Activated T-helper 1 cell treated with anti-CD3 and anti-CD28 coated beads, Interleukin-2, amount 50 U/mL, for 16 hours (primary cell): ENCODE measurements around the gene SMIM3.
"Not testable (repeated sequence)": the region's sequence is repeated elsewhere in the genome, so short reads cannot be mapped to it uniquely, and the experiment has no call there.

ENCODE experiments used
- DNase-seq, 2 donors: peaks; one replicate each; pipeline ENCODE4 v3.0.0-alpha.2; 2020; ENCODE audit warnings: low read depth in 1 of 2, low spot score in 1 of 2

Gene SMIM3

DNA sequence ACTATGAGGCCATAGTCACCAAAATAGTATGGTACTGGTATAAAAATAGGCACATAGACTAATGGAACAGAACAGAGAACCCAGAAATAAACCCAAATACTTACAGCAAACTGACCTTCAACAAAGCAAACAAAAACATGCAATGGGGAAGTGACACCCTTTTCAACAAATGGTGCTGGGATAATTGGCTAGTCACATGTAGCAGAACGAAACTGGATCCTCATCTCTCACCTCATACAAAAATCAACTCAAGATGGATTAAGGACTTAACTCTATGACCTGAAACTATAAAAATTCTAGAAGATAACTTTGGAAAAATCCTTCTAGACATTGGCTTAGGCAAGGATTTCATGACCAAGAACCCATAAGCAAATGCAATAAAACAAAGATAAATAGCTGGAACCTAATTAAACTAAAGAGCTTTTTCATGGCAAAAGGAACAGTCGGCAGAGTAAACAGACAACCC, 14.9 kb downstream of the SMIM3 start:
- not testable (repeated sequence) for DNase-seq

DNA sequence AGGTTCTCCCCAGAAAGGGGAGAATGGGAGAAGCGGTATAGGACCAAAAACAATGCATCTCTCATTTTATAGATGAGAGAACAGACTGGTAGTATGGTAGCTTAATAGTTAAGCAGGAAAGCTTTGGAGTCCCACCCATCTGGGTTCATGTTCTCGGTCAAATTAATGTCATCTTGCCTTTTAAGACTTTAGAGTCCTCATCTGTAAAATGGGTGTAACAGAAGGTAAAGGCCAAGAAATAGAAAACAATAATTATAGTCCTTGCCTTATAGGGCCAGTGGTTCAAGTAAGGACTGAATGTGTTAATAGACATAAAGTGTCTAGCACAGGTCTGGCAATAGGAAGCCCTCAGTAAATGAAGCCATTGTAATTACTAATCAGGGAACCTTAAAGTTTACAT, 16.4 kb downstream of the SMIM3 start:
- no peak for DNase-seq

DNA sequence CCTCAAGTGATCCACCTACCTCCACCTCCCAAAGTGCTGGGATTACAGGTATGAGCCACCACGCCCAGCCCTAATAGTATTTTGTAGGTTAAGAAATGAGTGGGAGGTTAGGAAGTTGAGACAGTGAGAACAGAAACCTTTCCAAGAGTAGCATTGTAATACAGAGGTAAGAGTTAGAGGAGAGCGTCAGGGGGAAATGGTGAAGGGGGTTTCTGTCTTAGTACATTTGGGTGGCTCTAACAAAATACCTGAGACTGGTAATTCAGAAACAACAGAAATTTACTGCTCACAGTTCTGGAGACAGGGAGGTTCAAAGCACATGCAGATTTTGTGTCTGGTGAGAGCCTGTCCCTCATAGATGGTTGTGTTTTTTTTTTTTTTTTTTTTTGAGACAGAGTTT, 18.8 kb downstream of the SMIM3 start:
- no peak for DNase-seq

DNA sequence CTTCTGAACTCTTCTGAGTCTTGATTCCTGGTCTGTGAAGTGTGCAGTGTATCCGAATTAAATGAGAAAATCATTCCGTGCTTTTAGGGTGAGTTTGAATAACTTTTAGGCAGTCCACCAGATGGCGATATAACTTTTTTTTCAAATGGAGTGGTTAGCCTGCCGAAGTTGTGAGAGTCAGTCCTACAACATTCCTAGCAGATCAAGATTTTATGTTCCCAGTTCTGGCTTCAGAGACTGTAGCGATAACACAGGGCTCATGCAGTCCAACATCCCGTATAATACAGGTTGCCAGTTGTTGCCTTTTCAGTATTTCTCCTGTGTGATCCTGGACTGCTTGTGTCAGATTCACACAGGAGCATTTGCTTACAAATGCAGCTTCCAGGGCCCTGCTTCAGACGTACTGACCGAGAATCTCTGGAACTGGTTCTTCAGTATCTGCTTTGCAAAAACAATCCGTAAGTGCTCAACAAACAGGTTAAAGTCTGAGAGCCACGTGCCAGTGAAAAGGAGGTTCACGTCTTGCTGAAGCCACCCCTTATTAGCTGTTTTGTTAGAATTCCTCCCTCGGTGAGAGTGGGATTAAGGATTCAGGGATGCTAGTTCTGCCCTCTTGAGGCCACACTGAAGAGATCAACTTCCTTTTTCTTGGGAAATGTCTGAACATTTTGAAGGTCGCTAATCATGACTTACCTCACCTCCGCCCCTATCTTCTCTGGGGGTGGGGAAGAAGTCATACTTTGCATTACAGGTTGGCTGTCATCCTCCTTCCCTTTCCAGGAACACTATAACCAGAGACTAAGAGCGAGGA, 22.8 kb downstream of the SMIM3 start:
- no peak for DNase-seq

DNA sequence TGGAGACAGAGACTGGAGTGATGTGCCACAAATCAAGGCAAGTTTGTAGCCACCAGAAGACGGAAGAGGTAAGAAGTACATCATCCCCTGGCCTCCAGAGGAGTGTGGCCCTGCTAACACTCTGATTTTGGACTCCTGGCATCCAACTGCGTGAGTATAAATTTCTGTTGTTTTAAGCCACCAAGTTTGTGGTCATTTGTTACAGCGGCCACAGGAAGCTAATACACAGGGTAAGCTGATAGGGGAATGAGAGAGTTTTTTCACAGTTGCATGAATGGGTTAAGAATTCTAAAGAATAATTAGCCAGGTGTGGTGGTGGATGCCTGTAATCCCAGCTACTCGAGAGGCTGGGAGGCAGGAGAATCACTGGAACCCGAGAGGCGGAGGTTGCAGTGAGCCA, 25.8 kb downstream of the SMIM3 start:
- no peak for DNase-seq

DNA sequence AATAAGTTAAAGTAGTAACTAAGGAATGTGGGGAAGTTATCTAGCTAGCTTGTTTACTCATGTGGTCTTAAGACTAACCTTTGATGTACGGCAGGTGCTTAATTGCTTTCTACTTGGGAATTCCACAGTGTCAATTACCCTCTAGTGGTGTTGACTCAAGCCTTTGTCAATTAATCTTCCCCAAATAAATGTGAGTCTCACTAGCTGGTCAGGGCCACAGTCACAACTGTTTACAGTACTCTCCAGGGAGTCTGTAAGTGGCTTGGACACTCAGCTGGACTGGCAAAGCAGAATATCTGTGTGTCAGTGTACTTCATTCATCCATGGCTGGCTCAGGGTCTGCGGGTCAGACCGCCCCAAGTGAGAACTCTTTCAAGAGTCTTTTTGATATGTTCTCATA, 30.8 kb downstream of the SMIM3 start:
- no peak for DNase-seq

DNA sequence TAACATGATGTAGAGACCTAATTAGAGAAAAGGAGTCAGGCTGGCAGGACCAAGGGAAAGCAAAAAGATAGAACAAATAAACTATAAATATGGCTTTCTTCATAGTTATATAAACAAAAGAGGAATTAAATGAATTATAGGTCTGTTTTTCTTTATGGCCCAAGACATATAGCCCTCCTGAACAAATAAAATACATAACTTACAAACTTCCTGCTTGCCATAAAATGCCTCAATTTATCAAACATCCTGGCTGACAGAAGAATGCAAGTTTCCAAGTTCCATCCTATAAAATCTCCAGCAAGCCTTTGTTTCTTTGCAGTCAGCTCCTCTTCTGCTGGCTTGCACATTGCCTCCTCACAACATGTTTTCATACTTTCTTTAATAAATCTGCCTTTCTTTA, 36.5 kb downstream of the SMIM3 start:
- DNase-seq: no peak

DNA sequence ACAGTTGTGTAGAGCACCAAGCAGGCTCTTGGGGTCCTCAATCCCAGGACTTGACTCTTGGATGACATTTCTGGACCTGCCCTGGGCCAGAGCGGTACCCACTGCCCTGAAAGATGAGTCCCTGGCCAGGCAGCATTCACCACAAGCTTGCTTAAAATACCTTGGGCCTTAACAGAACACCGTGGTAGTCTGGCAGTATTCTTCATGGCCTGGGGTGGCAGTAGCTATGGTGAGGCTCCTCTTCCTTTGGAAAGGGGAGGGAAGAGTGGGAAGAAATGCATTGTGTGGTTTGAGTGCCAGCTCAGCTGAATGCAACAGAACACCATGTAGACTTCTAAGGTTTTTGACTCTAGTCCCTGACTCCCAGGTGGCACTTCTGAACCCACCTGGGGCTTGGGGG, 38.4 kb downstream of the SMIM3 start:
- no peak for DNase-seq

DNA sequence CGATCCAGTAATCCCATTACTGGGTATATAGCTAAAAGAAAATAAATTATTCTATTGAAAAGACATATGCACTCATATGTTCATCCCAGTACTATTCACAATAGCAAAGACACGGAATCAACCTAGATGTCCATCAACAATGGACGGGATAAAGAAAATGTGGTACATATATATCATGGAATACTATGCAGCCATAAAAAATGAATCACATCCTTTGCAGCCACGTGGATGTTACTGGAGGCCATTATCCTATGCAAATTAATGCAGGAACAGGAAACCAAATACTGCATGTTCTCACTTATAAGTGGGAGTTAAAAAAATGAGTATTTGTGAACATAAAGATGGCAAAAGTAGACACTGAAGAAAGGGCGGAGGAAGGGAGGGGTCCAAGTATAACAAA, 51.2 kb downstream of the SMIM3 start:
- DNase-seq: no peak

DNA sequence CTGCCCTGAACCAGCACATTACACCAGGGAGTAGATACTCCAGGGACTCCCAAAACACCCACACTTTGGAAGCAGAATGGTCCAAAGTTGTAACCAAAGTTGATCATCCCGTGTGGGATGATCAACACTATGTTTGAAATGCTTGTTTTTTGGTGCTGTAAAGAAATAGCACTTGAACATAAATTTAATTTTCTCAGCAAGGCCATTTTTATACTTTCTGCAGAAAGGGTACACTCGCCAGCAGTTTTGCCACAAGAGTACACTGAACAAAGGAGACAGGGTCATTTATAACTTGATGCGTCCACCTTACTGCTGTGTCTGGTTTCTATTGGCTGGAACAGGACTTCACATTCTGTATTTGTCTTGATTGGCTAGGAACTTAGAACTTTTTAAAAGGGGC, 53.3 kb downstream of the SMIM3 start:
- DNase-seq: not testable (repeated sequence)

DNA sequence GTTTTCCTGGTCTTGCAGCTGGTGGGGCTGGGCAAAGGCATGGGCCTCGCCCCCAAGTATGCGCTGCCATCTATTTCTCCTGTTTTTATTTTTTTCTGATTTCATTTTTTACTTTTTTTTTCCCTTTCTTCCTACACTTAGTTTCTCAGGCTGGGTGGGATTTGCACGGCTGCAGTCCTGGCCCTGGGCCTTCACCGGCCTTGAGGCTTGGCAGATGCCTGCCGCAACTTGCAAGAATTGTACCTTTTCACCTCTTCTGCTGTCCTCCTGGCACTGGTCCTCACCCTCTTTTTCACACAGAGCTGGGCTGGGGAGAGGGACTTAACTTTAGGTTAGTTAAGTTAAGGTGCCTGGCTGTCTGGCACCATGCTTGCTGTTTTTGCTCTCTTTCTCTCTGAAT, 57.5 kb downstream of the SMIM3 start:
- DNase-seq: no peak

DNA sequence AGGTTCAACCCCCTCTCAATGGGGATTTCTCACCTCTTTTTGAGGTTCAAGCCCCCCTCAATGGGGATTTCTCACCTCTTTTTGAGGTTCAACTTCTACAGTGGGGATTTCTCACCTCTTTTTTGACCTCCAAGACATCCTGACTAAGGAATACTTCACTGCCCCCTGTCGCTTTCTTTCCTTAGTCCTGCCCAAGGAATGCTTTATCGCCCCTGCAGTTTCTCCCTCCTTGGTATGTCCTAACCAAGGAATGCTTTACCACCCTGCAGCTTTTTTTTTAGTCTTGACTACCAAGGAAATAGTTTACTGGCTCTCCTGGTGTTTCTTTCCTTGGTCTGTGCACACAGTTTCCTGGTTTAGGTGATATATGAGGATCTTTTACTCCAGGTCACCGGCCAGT, 58.1 kb downstream of the SMIM3 start:
- no peak for DNase-seq

DNA sequence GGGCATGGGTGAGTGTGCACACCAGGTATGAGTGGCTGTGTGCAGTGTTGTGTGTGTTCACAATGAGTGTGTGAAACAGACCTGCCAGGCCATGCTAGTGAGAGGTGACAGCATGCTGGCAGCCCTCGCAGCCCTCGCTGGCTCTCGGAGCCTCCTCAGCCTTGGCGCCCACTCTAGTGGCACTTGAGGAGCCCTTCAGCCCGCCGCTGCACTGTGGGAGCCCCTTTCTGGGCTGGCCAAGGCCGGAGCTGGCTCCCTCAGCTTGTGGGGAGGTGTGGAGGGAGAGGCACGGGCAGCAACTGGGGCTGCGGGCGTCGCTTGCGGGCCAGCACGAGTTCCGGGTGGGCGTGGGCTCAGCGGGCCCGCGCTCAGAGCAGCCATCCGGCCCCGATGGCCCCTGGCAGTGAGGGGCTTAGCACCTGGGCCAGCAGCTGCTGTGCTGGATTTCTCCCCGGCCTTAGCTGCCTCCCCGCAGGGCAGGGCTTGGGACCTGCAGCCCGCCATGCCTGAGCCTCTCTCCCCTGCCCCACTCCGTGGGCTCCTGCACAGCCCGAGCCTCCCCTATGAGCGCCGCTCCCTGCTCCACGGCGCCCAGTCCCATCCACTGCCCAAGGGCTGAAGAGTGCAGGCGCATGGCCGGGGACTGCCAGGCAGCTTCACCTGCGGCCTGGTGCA, 66.8 kb downstream of the SMIM3 start:
- DNase-seq: not testable (repeated sequence)

DNA sequence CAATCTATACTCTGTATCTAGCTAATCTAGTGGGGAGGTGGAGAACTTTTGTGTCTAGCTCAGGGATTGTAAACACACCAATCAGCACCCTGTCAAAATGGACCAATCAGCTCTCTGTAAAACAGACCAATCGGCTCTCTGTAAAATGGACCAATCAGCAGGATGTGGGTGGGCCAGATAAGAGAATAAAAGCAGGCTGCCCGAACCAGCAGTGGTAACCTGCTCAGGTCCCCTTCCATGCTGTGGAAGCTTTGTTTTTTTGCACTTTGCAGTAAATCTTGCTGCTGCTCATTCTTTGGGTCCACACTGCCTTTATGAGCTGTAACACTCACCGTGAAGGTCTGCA, 67.7 kb downstream of the SMIM3 start, which contains the start of gene IRGM:
IRGM (plus strand) TSS at position 214 of the 346 bp plus-strand sequence. CDS start 1,603 bp downstream, outside the sequence.
- not testable (repeated sequence) for DNase-seq
